AG04450 (cell line): ENCODE results near the gene TJP2. TPM values are rescaled to one million over a fixed set of nuclear protein-coding genes. Genes with fewer than 3 reads are reported as not detected.
A peak's percentile ranks its signal among the peaks of the same experiment; 100 is the strongest.

Experiments used
- CTCF ChIA-PET: fragments of 300-600, 350-600 bp; formaldehyde crosslinking; extraction: SDS; loops from one replicate; lab custom pipeline; 2022; ENCODE audit warnings: antibody characterized with exemption, inconsistent platforms; lab: Charles Lee
- POLR2A ChIA-PET: fragments of 350-600 bp; formaldehyde crosslinking; extraction: SDS; loops from one replicate; lab custom pipeline; 2021; ENCODE audit warnings: antibody characterized with exemption, inconsistent platforms; lab: Yijun Ruan, JAX
- DNase-seq: peaks from one replicate; pipeline ENCODE4 v3.0.0-alpha.2; 2011; ENCODE audit warnings: low read depth, low spot score
- H3K27ac ChIP-seq: one replicate; pipeline ENCODE4 v1.5.1; 2012; ENCODE audit warnings: low read depth, low read length, control low read depth
- H3K27me3 ChIP-seq: one replicate; pipeline ENCODE4 v1.6.0; 2012; ENCODE audit warnings: low read length; ENCODE audit not compliant: control insufficient read depth, insufficient read depth
- H3K4me3 ChIP-seq: 2 replicates; pipeline ENCODE4 v1.5.1; 2011; ENCODE audit warnings: mild to moderate bottlenecking, low read depth, low read length, control low read depth
- H3K9me3 ChIP-seq: 2 replicates; pipeline ENCODE4 v1.5.1; 2012; ENCODE audit warnings: low read length; ENCODE audit not compliant: control insufficient read depth, insufficient read depth
- CTCF ChIP-seq: IDR thresholded peaks from 2 replicates; pipeline ENCODE4 v1.5.1; 2011; ENCODE audit warnings: low read depth, low read length, control low read depth, inconsistent platforms
- polyA minus RNA-seq: library from RNA; depleted of rRNA, polyadenylated mRNA; stranded (reverse); fragments of >200 nt; gene quantifications from 2 replicates; pipeline ENCODE4 v1.2.3, GENCODE V29; 2011; rRNA and poly(A)+ RNA removed
- polyA plus RNA-seq: library from polyadenylated mRNA; depleted of rRNA; stranded (reverse); fragments of >200 nt; gene quantifications from 2 replicates; pipeline ENCODE4 v1.2.3, GENCODE V29; 2011; rRNA removed

Gene TJP2
- polyA plus RNA-seq (43.3 and 50.0 TPM in 2 replicates), polyA minus RNA-seq (43.0 and 43.7 TPM in 2 replicates)

GRCh38 chr9:69173891-69174615, at the start of gene TJP2:
Gene TJP2 (plus strand): TSS chr9:69174277. CDS start chr9:69174373, 96 bp downstream.
- no peak for TF ChIP-seq CTCF
- H3K9me3 ChIP-seq: no peaks in the 10 kb centered on the region
- H3K27me3 ChIP-seq: no peaks in the 10 kb centered on the region
- peak within 1 kb of the TSS; percentile 87 for H3K4me3 ChIP-seq
- ChIA-PET CTCF (interaction anchor here (0.9 kb wide), 2 partner anchors 19 to 49 kb away, joined by 3 read pairs; no protein-coding TSS in a partner anchor), POLR2A (interaction anchor here (0.8 to 1.5 kb wide), 5 partner anchors 13 to 128 kb away, joined by 3 to 6 read pairs (median 3); no protein-coding TSS in a partner anchor)
- peak within 1 kb of the TSS; percentile 89 for H3K27ac ChIP-seq
- DNase-seq: no peak

GRCh38 chr9:69130456-69131441, 43.3 kb upstream of the TJP2 start:
- DNase-seq: no peak
- TF ChIP-seq CTCF: no peak
- H3K27me3 ChIP-seq: no peaks in the 10 kb centered on the region
- ChIA-PET CTCF (interaction anchor here (0.5 to 2.0 kb wide), 6 partner anchors 19 to 94 kb away, joined by 3 to 6 read pairs (median 3); no protein-coding TSS in a partner anchor), POLR2A (interaction anchor here (1.5 kb wide), 2 partner anchors 9 to 32 kb away, joined by 4 to 15 read pairs; no protein-coding TSS in a partner anchor)
- no peaks in the 10 kb centered on the region for H3K9me3 ChIP-seq
- peak overlapping the region; percentile 74 for H3K27ac ChIP-seq
- no peak overlapping the region for H3K4me3 ChIP-seq

- CTCF ChIA-PET: interaction anchor here (0.8 to 2.0 kb wide), 5 partner anchors 18 to 78 kb away, joined by 3 to 6 read pairs (median 4); no protein-coding TSS in a partner anchor
- peak overlapping the region; percentile 74 for H3K27ac ChIP-seq
- POLR2A ChIA-PET: interaction anchor here (1.0 to 1.5 kb wide), 3 partner anchors 10 to 43 kb away, joined by 4 to 15 read pairs (median 4); partner anchors contain the start of gene TJP2
Observed at GRCh38 chr9:69131682-69132081, 42.4 kb upstream of the TJP2 start.

GRCh38 chr9:69132361-69132760, 41.7 kb upstream of the TJP2 start:
- Histone ChIP-seq H3K9me3 (no peaks in the 10 kb centered on the region), H3K4me3 (no peak overlapping the region), H3K27me3 (no peaks in the 10 kb centered on the region), H3K27ac (peak overlapping the region; percentile 74)
- DNase-seq: no peak
- POLR2A ChIA-PET: interaction anchor here (1.0 to 1.5 kb wide), 3 partner anchors 11 to 42 kb away, joined by 4 to 15 read pairs (median 4); partner anchors contain the start of gene TJP2
- CTCF ChIA-PET: interaction anchor here (0.8 to 2.0 kb wide), 2 partner anchors 17 to 61 kb away, joined by 5 to 6 read pairs; no protein-coding TSS in a partner anchor
- no peak for TF ChIP-seq CTCF

More at GRCh38 chr9:69131682-69132081, 42.4 kb upstream of the TJP2 start:
- H3K9me3 ChIP-seq: no peaks in the 10 kb centered on the region
- TF ChIP-seq CTCF: no peak
- peak; percentile 81 for DNase-seq
- H3K4me3 ChIP-seq: no peak overlapping the region
- H3K27me3 ChIP-seq: no peaks in the 10 kb centered on the region
